Mesangial cell (primary cell): ENCODE data around the gene RAB6B. TPM values are rescaled to one million over a fixed set of nuclear protein-coding genes. Genes with fewer than 3 reads are reported as not detected.

Source experiments
- total RNA-seq: library from RNA; depleted of rRNA; stranded (reverse); fragments of >200 nt; gene quantifications from 2 replicates; pipeline ENCODE4 v1.2.3, GENCODE V29; 2015

RAB6B gene
- total RNA-seq, result 1.3 and 3.3 TPM in 2 replicates

GRCh38 chr3:133895208-133896001 lies at the start of gene RAB6B:
RAB6B (minus strand) TSS chr3:133895882; CDS start chr3:133895466, 416 bp downstream.

DNA sequence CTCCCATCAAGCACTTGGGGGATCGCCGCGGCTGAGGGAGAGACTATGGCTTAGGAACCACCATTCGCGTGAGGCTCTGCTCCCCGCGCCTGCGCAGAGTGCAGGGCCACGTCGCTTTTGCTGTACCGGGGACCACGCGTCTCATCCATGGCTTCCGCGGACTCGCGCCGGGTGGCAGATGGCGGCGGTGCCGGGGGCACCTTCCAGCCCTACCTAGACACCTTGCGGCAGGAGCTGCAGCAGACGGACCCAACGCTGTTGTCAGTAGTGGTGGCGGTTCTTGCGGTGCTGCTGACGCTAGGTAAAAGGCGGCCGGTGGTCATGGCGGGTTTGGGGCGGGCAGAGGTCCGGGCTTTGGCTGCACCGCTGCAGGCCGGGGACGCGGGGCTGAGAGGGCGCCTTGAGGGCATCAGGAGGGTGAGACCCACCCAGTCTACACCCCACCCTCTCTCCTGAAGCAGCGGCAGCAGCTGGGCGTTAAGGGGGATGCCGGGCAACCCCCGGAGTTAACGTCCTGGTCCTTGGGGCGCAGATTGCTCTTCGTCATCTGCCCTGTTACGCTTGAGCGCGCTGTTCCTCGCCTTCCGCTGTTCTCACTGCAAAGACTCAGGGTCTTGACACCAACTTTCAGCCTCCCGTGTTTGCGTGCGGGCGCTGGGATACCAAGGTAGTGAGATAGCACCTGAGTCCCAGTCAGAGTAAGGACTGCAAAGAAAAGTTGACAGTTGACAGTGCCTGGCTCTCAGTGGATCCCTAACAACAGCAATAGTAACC lies 89.8 kb downstream of the RAB6B start, which contains the start of gene SRPRB:
SRPRB (plus strand) TSS at position 114 of the 774 bp plus-strand sequence; CDS start at position 148, 34 bp downstream.

Other genes with a start within 250 kb of the RAB6B start
- 8.6 and 25.9 TPM in 2 replicates for gene TOPBP1, start 233.9 kb downstream of the RAB6B start, total RNA-seq
- under 0.01 and 0.16 TPM in 2 replicates for gene TF, start 149.5 kb downstream of the RAB6B start, total RNA-seq
- gene SRPRB, start 90.1 kb downstream of the RAB6B start, total RNA-seq, result 27.3 and 41.1 TPM in 2 replicates
- gene SLCO2A1, start 134.0 kb upstream of the RAB6B start, total RNA-seq, result 0.33 and 2.4 TPM in 2 replicates